ENCODE measurements around the gene CNOT3.

GRCh38 chr19:54128796-54129616 lies 8.6 kb upstream of the CNOT3 start:
- TF ChIP-seq CTCF (IDR thresholded peaks at IDR 0.05 in 2 of 3, conservative IDR thresholded peaks at IDR 0.05 in 1 of 3; ENCODE audit: borderline replicate concordance in 1 of 3, insufficient read depth in 1 of 3, low read depth in 2 of 3, low read length in 2 of 3) (no peak), RAD21 (IDR thresholded peaks at IDR 0.05; ENCODE audit: low read depth) (no peak), SP1 (IDR thresholded peaks at IDR 0.05; ENCODE audit: low read depth) (no peak), POLR2AphosphoS5 (IDR thresholded peaks at IDR 0.05; ENCODE audit: low read depth, low read length) (no peak), POLR2A (IDR thresholded peaks at IDR 0.05; ENCODE audit: borderline replicate concordance, extremely low read depth, insufficient read depth, insufficient read length) (no peak), FOSL1 (IDR thresholded peaks at IDR 0.05; ENCODE audit: low read depth) (no peak), EZH2phosphoT487 (IDR thresholded peaks at IDR 0.05; ENCODE audit: borderline replicate concordance) (no peak), ZNF274 (IDR thresholded peaks at IDR 0.05; ENCODE audit: low read depth, low read length) (no peak), SIN3A (IDR thresholded peaks at IDR 0.05; ENCODE audit: low read depth) (no peak), ELF1 (IDR thresholded peaks at IDR 0.05; ENCODE audit: borderline replicate concordance, low read depth) (no peak), SRF (IDR thresholded peaks at IDR 0.05; ENCODE audit: low read depth) (no peak)
